Omental fat pad (tissue), 4 donors: ENCODE results near the gene LHX4. TPM values are rescaled to one million over a fixed set of nuclear protein-coding genes. Genes with fewer than 3 reads are reported as not detected.

ENCODE experiments used
- ATAC-seq: fragments of 150-250 bp; one replicate; pipeline ENCODE4 v1.9.1; 2016; ENCODE audit warnings: mild to moderate bottlenecking, moderate library complexity; ENCODE audit not compliant: low FRiP score
- DNase-seq: peaks from one replicate; pipeline ENCODE4 v3.0.0-alpha.2; 2019; ENCODE audit warnings: low spot score
- CTCF ChIP-seq, 3 donors: fragments of 450-650 bp; IDR thresholded peaks; one replicate each; pipeline ENCODE4 v1.5.1; 2016 to 2017; ENCODE audit warnings: antibody characterized with exemption in 3 of 3, mild to moderate bottlenecking in 3 of 3, moderate library complexity in 2 of 3
- total RNA-seq, 4 donors: library from RNA; depleted of rRNA; stranded (reverse); fragments of >200 nt; gene quantifications; one replicate each; pipeline ENCODE4 v1.1.0, GENCODE V29; 2016

Gene LHX4
- total RNA-seq, 4 donors from 2014 or later = 0.16 to 0.28 TPM; not detected in 2

- DNase-seq = no peak
- no peak for TF ChIP-seq CTCF (IDR thresholded peaks at IDR 0.05)
- ATAC-seq = no peak
Observed at GRCh38 chr1:180327089-180327488, 97.0 kb downstream of the LHX4 start.

Other genes starting within 250 kb of the LHX4 start
- gene QSOX1, start 75.4 kb upstream of the LHX4 start, total RNA-seq = 100 to 1,000 TPM in 1 of 4 donors, 10 to 100 TPM in 3; 90.1 to 130 (median 98.4) TPM